HG02970 (cell line): ENCODE measurements around the gene TSSK6.

Experiments
- ATAC-seq: cut with Tn5 transposase; IDR thresholded peaks from one replicate; pipeline ENCODE4 v1.9.1; 2021; ENCODE audit warnings: mild to moderate bottlenecking, moderate library complexity, moderate number of reproducible peaks; ENCODE audit not compliant: unreplicated experiment, low FRiP score

Gene TSSK6

GRCh38 chr19:19545707-19546106, 30.4 kb upstream of the TSSK6 start:
- ATAC-seq, result no peak

GRCh38 chr19:19544954-19545591, 29.7 kb upstream of the TSSK6 start:
- no peak for ATAC-seq

- no peak for ATAC-seq
Observed at GRCh38 chr19:19544257-19544953, 29.1 kb upstream of the TSSK6 start.

- no peak for ATAC-seq
Observed at GRCh38 chr19:19543640-19544039, 28.3 kb upstream of the TSSK6 start.

GRCh38 chr19:19543101-19543500, 27.8 kb upstream of the TSSK6 start:
- ATAC-seq, result no peak

GRCh38 chr19:19542507-19542906, 27.2 kb upstream of the TSSK6 start:
- ATAC-seq, result no peak

- ATAC-seq, result no peak
Observed at GRCh38 chr19:19541616-19542015, 26.3 kb upstream of the TSSK6 start.

GRCh38 chr19:19540715-19541515, 25.6 kb upstream of the TSSK6 start:
- ATAC-seq, result no peak

GRCh38 chr19:19540064-19540714, 24.8 kb upstream of the TSSK6 start:
- ATAC-seq, result no peak

GRCh38 chr19:19539698-19540063, 24.3 kb upstream of the TSSK6 start:
- no peak for ATAC-seq

- ATAC-seq, result no peak
Observed at GRCh38 chr19:19538785-19539166, 23.4 kb upstream of the TSSK6 start.

- no peak for ATAC-seq
Observed at GRCh38 chr19:19538061-19538784, 22.9 kb upstream of the TSSK6 start, which contains the start of gene CILP2. CILP2 (plus strand) TSS chr19:19538265; CDS start chr19:19538350, 85 bp downstream.

GRCh38 chr19:19537075-19538048, 22.0 kb upstream of the TSSK6 start:
- ATAC-seq, result no peak

GRCh38 chr19:19535311-19536191, 20.2 kb upstream of the TSSK6 start:
- ATAC-seq, result no peak

GRCh38 chr19:19534556-19535265, 19.4 kb upstream of the TSSK6 start:
- no peak for ATAC-seq

- no peak for ATAC-seq
Observed at GRCh38 chr19:19533841-19534240, 18.5 kb upstream of the TSSK6 start.
